ENCODE measurements around the gene KIF1A.

KIF1A gene

GRCh38 chr2:240834377-240834975 lies 14.5 kb upstream of the KIF1A start:
- Mint-ChIP-seq H3K4me3 (no peak overlapping the region), H3K9me3 (no peaks in the 10 kb centered on the region), H3K27ac (no peak overlapping the region), H3K4me1 (peaks cover 20% of the 10 kb centered on the region), H3K27me3 (peaks cover 22% of the 10 kb centered on the region)
- ATAC-seq (no peak), DNase-seq (no peak)

DNA sequence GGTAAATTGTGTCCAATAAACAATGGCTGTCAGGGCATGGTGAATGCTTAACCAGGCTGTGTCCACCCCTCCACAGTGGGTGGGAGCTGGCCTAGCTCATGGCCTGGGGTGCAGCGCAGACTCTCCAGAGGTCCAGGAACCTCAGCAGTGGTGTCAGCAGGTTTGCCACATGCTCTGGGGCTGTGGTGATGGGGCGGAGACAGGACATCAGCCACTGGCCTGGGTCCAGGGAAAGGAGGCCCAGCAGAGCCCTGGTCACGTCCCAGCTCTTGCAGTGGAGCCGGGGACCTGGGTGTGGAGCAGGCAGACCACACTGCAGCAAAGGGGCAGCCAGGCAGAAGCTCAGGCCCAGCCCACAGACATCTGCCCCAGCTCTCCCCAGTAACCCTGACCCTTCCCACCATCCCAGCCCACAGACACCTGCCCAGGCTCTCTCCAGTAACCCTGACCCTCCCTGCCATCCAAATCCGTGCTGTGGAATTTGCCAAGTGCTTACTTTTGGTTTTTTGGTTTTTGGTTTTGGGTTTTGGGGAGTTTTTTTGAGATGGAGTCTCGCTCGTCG lies 13.8 kb upstream of the KIF1A start:
- H3K4me3 Mint-ChIP-seq = no peak overlapping the region
- H3K27me3 Mint-ChIP-seq = peaks cover 29% of the 10 kb centered on the region
- ATAC-seq (no peak), DNase-seq (no peak)
- H3K9me3 Mint-ChIP-seq = no peaks in the 10 kb centered on the region
- peaks cover 20% of the 10 kb centered on the region for H3K4me1 Mint-ChIP-seq
- H3K27ac Mint-ChIP-seq = no peak overlapping the region

GRCh38 chr2:240832921-240833494 lies 13.0 kb upstream of the KIF1A start:
- DNase-seq = no peak
- Mint-ChIP-seq H3K4me3 (no peak overlapping the region), H3K27ac (no peak overlapping the region), H3K4me1 (peaks cover 20% of the 10 kb centered on the region), H3K9me3 (no peaks in the 10 kb centered on the region), H3K27me3 (peaks cover 37% of the 10 kb centered on the region)
- ATAC-seq = no peak

- peak overlapping the region; percentile 82 to 84 for H3K4me3 Mint-ChIP-seq
- peaks cover 20% of the 10 kb centered on the region for H3K4me1 Mint-ChIP-seq
- H3K27me3 Mint-ChIP-seq = peaks cover 44% of the 10 kb centered on the region
- H3K9me3 Mint-ChIP-seq = no peaks in the 10 kb centered on the region
- ATAC-seq (peak; percentile 91), DNase-seq (peak; percentile 99)
- H3K27ac Mint-ChIP-seq = peak overlapping the region in 1 of 2 donors; percentile 95
Measured at GRCh38 chr2:240832205-240832727, 12.2 kb upstream of the KIF1A start.

DNA sequence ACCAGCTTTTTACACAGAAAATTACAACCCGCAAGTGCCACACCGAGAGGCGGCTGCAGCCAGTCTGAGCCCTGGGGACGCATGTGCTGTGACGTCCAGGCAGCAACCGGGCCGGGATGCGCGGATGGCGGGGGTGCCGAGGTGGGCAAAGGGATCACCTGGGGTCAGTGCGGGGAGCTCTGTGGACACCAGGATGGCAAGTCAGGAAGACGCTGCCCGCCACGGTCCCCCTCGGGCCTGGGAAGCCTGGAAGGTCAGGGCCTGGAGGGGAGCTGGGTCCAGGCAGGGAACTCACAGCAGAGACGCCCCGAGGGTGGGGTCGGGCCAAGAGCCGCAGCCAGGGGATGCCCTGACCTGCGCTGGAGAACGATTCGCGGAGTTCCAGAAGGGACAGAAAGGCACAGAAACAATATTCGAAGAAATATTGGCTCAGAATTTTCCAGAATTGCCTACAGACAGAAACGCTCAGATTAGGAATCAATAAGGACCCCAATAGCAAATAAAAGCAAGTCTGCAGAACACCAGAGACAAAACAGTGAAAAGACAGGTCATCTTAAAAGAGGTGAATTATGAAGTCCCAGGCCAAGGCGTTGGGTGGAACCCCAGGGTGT lies 11.7 kb upstream of the KIF1A start:
- Mint-ChIP-seq H3K27ac (peak overlapping the region in 1 of 2 donors; percentile 46), H3K9me3 (no peaks in the 10 kb centered on the region), H3K4me3 (peak overlapping the region; percentile 82 to 84), H3K4me1 (peaks cover 20% of the 10 kb centered on the region), H3K27me3 (peaks cover 50% of the 10 kb centered on the region)
- DNase-seq (no peak), ATAC-seq (no peak)

DNA sequence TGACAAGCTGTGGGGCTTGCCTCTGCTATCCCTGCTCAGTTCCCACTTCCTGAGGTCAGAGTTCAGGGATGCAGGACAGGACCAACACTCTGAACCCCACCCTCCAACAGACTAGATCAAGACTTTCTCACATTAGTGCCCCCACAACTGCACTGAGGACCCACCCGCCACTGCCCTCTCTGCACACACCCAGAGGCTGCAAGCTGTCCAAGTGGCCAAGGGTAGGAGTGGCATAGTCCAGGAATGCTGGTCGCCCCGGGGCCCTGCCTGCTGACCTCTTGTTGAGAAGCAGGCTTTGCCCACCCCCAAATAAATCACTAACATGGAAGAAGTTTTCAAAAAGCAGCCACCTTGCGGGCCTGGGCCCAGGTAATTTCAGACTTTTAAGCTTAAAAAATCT lies 5.5 kb upstream of the KIF1A start:
- H3K4me3 Mint-ChIP-seq = no peak overlapping the region
- peaks cover 98% of the 10 kb centered on the region for H3K27me3 Mint-ChIP-seq
- DNase-seq = no peak
- no peak for ATAC-seq
- H3K27ac Mint-ChIP-seq = no peak overlapping the region
- peaks cover 18% of the 10 kb centered on the region for H3K4me1 Mint-ChIP-seq
- H3K9me3 Mint-ChIP-seq = peaks cover 0 to 8% of the 10 kb centered on the region in 2 donors

GRCh38 chr2:240823449-240824336 lies 3.7 kb upstream of the KIF1A start:
- Mint-ChIP-seq H3K9me3 (peaks cover 0 to 8% of the 10 kb centered on the region in 2 donors), H3K27me3 (peaks cover 83% of the 10 kb centered on the region), H3K27ac (no peak overlapping the region), H3K4me1 (peaks cover 20% of the 10 kb centered on the region), H3K4me3 (no peak overlapping the region)
- ATAC-seq (no peak), DNase-seq (no peak)

DNA sequence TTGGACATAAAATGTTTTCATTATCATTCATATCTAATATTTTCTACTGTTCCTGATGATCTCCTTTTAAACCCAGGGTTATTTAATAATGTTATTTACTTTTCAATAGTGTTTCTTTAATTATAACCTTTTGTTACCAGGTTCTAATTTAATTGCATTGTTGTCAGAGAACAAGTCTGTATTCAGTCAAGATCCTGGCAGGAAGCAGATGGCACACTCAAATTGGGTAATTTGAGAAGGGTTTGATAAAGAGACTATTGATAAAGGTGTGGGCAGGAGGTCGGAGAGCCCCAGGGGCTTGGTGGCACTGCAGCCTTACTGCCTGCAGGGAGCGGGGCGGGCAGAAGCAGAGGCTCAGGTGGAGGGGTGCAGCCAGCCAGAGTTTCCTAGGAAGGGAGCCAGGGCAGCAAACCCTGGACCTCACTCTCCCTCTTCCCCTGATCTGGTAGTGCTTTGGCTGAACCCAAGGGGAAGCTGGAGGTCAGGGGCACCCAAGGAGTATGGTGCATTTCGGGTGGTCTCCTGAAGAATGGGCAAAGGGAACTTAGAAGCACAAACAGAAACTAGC lies 2.3 kb upstream of the KIF1A start:
- peaks cover 82% of the 10 kb centered on the region for H3K27me3 Mint-ChIP-seq
- H3K4me3 Mint-ChIP-seq = peak overlapping the region in 1 of 2 donors; percentile 89
- DNase-seq (no peak), ATAC-seq (no peak)
- peaks cover 0 to 8% of the 10 kb centered on the region in 2 donors for H3K9me3 Mint-ChIP-seq
- H3K4me1 Mint-ChIP-seq = peaks cover 25% of the 10 kb centered on the region
- H3K27ac Mint-ChIP-seq = peak overlapping the region in 1 of 2 donors; percentile 59

- peak overlapping the region; percentile 92 to 99 for H3K27ac Mint-ChIP-seq
- H3K27me3 Mint-ChIP-seq = peaks cover 73% of the 10 kb centered on the region
- DNase-seq (no peak), ATAC-seq (no peak)
- peak overlapping the region; percentile 89 to 91 for H3K4me3 Mint-ChIP-seq
- peaks cover 25% of the 10 kb centered on the region for H3K4me1 Mint-ChIP-seq
- H3K9me3 Mint-ChIP-seq = peaks cover 0 to 8% of the 10 kb centered on the region in 2 donors
Measured at GRCh38 chr2:240821429-240821778, 1.4 kb upstream of the KIF1A start.

GRCh38 chr2:240820607-240821428 lies 799 bp upstream of the KIF1A start:
- Mint-ChIP-seq H3K27ac (peak overlapping the region; percentile 95 to 99), H3K9me3 (peaks cover 0 to 8% of the 10 kb centered on the region in 2 donors), H3K27me3 (peaks cover 67% of the 10 kb centered on the region), H3K4me1 (peaks cover 25% of the 10 kb centered on the region), H3K4me3 (peak overlapping the region; percentile 89 to 91)
- DNase-seq = peak; percentile 65 to 66
- ATAC-seq = peak; percentile 74

GRCh38 chr2:240819126-240819857 lies 727 bp downstream of the KIF1A start:
- Mint-ChIP-seq H3K27me3 (peaks cover 52% of the 10 kb centered on the region), H3K9me3 (peaks cover 2 to 11% of the 10 kb centered on the region in 2 donors), H3K27ac (no peak overlapping the region), H3K4me1 (peaks cover 25% of the 10 kb centered on the region), H3K4me3 (peak overlapping the region; percentile 66 to 68)
- DNase-seq (no peak), ATAC-seq (peak; percentile 14)

DNA sequence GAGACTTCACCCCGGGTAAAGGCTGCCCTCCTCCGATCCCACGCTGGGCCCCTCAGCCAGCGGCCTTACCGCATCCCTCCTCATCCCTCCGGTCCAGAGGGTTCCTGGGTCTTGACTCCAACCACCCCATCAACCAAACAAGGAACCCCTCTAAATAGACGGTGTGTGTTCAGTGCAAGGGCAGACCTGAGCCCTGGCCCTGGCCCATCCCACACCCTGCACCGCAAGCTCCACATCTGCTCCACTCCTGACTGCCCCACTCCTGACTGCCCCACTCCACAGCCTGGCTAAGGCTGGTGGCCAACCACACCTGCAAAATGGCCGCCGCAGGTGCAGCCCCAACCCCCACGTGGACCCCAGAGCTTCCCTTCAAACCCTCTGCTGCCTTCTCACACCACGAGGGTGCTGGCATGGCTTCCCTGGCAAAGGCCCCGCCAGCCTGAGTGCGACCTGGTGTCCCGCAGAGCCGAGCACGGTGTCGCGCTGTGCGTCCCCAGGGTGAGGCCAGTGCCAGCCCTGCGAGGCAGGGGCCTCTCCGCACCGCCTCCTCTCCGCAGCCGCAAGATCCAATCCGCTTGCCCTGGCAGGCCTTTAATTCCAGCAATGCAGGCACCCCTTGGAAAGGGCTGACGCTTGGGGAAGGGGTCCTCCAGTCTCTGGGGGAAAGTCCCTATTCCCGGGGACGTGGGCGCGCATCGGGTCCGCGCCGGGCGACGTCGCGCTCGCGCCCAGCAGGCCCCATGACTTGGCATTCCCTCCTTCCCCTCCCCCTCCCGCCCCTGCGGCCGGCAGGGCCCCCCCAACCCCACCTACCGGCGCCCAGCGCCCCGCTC lies 1.5 kb downstream of the KIF1A start:
- ATAC-seq (no peak), DNase-seq (peak in 1 of 2 donors; percentile 33)
- Mint-ChIP-seq H3K4me1 (peaks cover 25% of the 10 kb centered on the region), H3K9me3 (peaks cover 9 to 14% of the 10 kb centered on the region in 2 donors), H3K27me3 (peaks cover 44% of the 10 kb centered on the region), H3K4me3 (peak overlapping the region; percentile 71 to 76), H3K27ac (peak overlapping the region in 1 of 2 donors; percentile 55)
